NCI-H510A (cell line): Measurements from ENCODE around the gene EVL.
A peak's percentile ranks its signal among the peaks of the same experiment; 100 is the strongest.

ENCODE experiments used
- DNase-seq: peaks from one replicate; lab custom pipeline; 2025; lab: John Stamatoyannopoulos, UW

EVL gene

DNA sequence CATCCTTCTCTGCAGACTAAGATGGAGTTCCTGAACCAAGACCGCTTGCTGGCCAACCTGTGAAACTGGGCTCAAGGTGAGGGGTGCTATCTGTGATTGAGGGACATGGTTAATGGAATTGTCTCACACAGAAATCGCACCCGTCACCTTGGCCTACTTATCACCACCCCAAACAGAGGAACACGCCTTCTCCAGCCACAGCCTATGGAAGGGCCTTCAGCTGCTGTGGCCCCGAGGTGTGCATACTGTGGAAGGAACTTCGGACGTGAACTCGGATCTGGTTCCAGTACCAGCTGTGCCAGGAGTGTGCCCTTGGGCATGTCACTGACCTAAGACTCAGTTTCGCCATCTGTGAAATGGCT, 44.4 kb downstream of the EVL start:
- no peak for DNase-seq

DNA sequence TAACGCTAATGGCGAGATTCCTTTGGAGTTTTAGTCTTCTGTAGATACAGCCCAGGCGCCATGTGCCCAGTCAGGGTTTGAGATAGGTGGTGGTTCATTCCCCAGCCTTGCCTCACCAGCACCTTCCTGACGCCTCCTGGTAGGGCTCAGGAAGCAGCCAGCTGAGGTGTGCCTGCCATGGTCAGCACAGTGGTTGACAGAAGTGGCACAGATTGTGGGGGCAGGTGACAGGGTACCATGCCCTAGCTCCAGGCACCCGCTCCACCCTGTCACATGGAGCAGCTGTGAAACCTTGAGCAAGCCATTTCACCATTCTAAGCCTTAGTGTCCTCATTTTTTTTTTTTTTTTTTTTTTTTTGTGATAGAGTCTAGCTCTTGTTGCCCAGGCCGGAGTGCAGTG, 45.6 kb downstream of the EVL start:
- DNase-seq, result no peak

DNA sequence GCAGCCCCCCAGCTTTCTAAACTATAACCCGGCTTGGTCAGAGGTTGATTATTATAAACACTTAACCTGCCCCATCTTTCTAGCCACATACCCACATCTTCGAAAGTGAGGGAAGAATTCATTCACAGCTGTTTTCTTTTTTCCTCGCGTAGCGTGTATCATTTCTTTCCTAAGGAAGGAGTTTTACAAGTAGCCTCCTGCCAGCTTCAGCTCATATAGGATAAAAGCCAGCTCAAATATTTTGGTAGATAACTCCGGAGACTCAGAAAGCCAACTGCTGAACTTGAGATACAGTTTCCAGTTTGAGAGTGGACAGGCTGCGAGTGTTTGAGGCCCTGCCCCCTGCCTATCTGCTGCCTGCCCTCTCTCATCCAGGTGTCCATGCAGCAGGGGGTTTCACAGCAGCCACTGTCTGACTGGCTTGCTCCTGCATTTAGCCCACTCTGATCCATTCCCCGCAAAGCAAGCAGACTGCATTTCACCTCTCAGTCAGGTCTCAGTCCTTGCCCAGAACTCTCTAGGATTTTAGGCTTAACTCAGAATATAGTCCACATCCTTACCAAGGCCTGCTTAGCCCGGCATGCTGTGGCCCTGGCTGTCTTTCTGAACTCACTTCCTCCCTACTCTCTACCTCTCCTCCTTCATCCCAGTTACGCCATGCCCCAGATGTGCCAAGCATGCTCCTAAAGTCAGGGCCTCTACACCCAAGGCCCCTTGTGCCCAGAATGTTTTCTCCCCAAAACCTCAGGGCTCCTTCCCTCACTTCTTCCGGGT, 46.9 kb downstream of the EVL start:
- no peak for DNase-seq

DNA sequence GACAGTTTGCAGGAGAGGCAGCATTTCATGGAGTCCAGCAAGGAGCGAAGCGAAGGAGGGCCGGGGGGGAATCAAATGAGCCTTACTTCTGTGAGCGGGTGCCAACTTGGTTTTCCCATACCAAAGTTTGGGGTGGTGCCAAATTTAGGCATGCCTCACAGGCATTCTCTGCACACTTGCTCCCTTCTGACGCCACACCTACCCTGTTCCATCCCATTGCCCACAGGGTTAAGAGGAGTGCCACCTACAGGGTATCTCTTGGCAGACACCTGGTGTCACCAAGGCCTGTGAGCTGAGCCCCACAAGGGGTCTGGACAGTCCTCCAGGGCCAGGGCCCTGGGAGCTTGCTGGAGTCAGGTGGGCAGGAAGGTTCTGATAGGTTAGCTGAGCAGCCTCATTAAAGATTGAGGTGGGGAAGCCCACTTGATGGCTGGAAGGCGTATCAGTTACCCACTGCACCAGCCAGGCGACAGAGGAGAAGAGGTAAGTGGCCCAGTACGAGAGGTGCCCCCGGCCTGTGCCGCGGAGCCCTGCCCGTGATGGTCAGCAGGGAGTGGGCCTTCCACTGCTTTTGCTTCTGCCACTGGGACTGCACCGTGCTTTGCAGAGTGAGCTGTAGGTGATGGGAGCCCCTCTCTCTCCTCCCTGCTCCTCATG, 49.0 kb downstream of the EVL start:
- DNase-seq, result no peak

DNA sequence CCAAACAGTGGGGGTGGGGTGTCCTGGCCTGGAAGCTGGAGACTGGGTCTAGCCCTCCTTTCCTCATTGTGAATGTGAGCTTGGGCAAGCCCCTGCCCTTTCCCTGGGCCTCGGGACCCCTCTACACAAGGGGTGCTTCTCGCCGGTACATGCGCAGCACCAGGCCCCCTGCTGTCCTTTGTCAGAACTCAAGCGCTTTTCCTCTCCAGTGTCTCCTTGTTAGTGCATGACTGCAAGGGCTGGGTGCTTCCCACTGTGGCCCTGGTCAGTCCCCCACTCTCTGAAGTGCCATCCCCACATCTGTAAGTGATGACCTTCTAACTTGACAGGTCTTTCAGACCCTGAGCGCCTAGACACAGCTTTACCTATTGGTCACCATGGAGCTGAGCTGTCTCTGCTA, 50.0 kb downstream of the EVL start:
- DNase-seq, result no peak

DNA sequence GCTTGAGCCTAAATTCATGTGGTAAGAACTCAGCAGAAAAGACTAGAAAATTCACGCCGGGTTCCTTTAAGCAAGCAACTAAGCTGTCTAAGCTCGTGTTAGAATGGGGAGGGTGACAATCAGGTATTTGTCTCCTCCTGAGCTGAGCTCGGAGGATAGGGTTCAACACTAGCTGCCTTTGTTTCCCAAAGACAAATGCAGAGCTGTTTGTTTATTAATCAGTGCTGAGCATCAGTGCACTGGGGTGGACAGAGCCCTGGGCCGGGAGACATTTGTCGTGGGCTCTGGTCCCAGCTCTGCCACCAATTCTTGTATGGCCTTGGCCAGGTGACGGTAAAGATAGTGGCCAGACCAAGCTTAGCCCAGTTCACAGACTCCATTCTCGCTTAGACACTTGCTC, 50.5 kb downstream of the EVL start:
- DNase-seq, result no peak

DNA sequence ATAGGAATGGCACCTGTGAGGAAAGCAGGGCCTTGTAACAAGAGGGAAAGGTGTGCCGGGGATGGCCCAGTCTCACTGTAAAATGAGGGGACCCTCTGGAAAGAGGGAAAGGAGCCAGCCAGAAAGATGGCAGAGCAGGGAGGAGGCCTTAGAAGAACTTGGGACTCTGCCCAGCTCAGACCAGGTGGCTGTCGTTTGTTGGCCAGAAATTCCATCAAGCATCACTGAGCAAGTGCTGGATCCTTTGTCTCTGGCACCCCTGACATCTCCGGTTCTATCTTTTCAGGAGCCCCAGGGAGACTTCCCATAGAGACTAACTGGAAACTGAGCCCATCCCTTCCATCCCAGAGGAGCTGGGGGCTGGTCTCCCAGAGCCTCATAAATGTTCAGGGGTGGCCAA, 50.9 kb downstream of the EVL start:
- DNase-seq, result no peak

DNA sequence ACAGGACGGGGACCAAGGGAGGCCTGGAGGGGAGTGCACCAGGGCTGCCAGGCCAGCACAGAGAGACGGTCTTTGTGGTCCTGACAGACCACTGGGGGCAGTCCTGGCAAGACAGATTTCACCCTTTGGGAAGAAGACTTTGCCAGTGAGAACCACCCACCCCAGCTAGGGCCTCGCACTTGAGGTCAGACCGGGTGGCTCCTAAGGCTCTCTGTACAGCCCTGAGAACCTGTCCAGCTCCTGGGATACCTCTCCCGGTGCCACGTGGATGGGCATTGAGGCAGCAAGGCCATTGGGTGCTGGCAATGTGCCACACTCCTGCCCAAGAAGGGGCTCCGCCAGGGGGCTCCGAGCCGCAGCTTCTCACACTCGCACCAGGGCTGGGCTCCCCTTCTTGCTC, 51.8 kb downstream of the EVL start:
- DNase-seq, result no peak

DNA sequence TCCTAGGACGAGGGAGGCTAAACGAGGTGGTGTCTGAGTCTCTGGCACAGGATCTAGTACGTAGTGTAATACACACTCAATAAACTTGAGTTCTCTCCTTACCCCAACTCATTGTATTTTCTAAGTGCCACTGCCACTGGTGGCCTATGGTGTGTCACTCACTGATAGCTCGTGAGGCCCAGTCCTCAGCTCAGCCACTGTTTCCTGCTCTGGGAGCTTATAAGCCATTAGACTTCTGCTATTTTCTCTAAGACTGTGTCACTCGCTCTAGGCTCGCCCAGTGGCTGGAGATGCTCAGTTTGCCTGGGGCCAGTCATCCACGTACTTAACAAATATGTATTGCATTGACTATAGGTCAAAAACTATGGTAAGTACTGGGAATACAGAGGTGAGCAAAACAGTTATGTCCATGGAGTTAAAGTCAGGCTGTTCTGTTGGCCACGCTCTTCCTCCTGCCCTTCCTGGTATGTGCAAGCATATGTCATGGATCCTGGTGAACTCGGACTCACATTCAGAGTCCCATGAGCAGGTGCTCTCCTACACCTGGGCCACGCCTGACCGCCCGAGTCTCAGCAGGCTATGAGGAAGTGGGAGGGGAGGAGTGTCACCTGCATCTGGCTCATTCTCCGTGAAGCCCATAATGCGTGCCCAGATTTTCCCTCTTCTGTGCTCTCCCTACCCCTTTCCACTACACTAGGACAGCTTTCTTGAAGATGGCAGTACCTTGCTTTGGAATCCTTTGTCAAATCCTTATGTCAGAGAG, 52.6 kb downstream of the EVL start:
- DNase-seq, result peak; percentile 63

DNA sequence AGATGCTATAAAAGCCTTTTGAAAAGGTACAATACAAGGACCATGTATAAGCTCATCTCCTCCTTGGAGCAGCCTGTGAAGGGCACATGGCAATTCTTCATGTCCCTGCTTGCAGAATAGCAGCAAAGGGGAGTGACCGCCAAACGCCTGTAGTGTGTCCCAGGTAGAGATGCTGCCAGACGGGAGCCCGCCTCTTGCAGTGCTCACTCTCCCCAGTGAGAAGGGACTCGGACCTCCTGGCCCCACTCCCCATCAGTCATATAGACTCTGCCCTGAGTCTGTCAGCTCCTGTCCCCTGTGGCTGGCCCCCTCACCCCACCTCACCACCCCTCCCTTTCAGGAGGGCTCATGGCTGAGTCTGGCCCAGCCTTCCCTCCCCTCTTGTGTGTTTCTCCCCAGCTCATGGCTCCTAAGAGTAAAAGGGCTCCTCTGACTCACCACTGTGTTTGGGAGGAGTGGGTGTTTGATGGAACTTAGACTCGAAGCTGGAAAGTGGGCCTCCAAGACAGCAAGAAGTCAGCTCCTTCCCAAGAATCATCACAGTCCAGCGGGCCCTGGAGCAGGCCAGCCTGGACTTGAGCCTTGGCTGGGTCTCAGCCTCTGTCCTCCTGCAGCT, 53.3 kb downstream of the EVL start:
- no peak for DNase-seq

DNA sequence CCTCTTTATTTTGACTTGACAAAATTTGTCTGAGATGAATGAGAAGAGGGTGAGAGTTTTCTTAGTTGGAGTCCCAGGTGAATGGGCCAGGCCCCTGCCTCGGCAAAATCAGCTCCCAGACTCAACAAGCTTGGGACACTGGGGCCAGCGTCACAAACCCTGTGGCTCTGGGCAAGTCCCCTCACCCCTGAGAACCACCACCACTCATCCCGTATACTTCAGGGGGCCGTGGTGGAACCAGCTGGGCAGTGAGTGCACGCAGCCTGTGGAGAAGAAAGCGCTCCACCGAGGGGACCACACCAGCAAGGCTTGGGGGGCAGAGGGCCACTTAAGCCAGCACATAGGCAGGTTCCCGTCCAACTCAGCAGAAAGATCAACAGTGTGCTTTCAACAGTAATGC, 54.0 kb downstream of the EVL start:
- no peak for DNase-seq

DNA sequence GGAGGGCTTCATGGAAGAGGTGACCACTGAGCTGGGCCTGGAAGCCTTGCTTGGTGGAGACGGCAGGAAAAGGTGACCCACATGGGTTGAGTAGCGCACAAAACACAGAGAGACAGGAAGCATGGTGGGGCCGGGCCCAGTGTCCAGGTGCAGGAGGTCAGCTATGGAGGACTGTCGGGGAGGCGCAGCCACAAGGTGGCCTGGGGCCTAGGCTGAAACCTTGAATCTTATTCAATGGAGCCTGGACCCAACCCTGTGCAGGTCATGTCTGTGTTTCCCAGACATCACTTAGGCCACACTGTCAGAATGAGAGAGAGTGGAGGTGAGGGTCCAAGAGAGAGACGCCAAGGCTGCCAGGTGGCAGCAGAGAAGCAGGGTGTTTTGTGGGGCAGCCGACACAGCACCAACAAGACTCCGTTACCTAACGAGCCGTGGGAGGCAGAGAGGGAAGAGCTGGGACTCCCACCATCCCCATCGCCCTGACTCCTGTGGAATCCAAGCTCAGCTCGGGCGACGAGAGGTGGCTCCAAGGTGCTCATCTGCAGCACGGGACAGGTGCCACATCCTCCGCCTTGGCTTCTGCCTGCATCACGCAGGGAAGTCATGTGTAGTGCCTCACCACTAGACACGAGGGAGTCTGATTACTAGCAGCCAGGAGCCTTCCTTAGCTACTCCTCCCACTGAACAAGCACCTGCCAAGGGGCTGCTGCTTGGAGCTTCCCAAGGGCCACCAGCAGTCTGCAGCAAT, 55.5 kb downstream of the EVL start:
- no peak for DNase-seq

DNA sequence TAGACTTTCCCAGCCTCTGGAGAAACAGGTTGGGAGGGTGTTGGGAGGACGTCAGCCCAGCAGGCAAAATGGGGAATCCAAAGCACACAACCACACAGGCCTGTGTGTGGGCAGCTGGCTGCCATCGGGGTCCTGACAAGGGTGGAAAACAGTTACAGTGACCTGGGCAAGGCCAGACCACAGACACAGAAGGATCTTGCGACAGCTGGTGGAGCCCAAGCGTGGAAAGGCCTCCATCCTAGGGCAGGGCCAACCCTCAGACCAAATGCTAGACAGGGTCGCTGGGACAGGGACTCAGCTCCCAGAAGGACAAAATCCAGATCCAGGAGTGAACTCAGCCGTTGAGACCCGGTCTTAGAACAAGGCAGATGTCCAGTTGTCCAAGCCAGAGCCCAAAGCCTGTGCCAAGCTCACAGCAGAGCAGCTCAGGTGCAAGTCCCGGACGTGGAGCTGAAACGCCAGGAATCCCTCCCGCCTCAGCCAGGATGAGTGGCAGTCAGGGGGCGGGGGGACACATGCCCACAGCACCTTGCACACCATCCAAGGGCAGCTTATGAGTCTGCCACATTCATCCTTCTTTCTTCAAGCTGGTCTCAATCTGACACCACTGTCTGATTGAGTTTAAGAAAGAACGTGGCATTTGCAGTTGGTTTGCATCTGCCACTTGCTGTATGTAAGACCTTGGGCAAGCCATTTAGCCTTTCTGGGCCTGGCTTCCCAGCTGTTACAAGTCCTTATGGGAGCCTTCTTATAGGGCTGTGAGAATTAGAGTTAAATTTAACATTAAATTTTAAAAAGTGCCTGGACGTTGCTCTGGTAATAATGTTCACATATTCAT, 56.6 kb downstream of the EVL start:
- DNase-seq, result no peak

DNA sequence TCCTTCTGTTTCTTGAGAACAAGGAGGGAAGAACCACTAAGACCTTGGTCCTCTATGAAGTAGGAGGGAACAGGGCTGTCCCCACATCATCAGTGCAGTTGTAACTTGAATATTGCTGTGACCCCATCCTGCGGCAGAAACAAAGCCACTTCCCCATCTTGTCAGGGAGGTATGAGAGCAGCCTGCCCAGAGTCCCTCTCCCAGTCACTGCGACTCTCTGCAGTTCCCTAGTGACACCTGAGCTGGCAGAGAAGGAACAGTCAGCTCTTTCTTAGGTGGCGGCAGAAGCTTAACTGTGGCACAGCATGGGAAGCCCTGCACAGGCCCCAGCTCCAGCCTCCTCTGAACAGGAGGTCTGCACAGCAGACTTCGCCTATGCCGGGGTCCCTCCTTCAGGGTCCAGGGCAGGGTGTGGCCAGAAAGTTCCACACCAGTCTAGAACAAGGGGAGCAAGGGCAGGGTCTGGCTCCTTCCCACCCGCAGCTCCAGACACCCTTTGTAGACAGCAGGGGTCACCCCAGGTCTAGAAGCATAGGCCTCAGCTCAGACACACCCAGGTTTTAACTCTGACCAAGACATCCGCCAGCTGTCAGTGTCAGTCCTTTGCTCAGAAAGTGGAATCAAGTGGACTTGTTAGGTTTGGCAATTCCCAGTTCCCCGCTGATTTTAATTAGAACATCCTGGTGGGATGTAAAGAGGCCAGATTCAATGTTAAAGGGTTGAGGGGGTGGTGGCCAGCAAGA, 57.4 kb downstream of the EVL start:
- DNase-seq, result no peak

DNA sequence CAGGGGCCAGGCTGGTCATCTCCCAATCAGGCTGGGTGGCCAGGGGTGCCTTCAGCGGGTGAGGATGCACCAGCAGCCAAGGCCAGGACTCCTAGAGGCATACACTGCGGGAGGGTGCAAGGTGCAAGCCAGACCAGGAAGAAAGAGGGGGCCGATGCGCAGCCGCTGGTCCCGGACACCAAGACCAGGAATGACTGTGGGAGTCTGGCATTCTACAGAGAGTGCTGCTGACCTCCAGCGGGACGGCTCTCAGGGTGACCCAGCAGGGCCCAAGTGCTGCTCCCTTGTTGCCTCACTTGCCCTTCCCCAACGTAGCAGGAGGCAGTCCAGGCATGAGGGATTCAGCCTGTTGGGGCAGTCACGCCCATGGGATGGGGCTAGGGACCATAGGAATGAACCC, 58.4 kb downstream of the EVL start:
- DNase-seq, result no peak

DNA sequence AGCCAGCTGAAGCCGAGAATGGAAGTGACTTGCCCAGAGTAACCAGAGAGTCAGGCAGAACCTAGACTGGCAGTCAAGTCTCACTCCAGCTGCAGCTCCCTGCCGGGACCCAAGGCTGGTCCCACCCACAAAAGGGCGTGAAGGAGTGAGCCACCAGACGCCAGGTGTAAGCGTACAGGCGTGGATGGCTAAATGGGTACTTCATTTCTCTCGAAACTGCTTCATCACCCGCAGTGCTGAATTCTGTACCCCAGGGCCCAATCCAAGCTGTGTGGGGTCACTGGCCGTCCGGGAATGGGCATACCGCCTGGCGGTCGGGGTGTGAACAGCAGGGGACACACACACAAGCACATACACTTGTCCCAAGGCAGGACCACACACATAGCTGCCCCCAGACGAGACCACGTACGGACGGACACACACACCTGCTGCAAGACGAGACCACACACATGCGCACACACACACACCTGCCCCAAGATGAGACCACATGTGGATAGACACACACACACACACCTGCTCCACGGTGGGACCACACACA, 59.4 kb downstream of the EVL start:
- DNase-seq, result peak; percentile 51

DNA sequence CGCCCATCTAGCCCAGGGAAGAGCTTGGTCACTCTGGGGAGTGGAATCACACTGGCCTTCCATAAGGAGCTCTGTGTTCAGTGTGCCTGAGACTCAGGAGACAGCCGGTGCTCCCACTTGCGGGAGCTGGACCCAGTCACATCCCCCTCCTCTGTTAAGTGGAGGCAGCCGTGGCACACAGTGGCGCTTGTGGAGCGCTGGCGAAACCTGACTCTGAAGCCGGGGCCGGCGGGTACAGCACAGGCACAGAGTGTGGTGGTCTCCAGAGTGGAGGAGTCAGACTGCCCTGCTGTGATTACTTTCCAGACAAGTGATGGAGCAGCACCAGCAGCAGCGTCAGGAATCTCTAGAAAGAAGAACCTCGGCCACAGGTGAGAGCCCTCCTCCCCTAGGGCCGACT, 61.2 kb downstream of the EVL start:
- no peak for DNase-seq

DNA sequence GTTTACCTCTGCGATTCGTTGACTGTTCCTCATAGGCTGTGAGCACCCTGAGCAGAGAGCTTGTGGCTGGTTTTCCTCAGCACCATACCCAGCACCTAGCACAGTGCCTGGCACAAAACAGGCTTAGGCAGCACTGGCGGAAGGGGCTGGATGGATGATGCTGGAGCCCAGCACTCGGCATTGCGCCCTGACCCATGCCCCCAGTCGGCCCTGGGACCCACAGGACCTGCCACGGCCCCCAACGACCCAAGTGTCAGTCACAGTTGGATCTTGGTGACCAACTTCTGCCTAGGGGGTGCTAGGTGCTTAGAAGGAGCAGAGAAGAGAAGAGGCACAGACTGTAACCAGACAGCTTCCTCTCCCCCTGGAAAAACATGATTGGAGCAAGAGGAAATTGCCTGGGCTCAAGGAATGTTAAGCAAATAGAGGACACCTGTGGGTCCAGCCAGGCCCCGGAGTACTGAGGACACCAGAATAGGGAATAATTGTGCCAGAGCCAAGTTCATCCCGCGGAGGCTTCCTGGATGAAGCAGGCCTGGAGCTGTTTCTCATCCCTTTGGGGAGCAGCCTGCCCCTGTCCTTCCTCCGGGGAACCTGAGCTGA, 62.7 kb downstream of the EVL start:
- no peak for DNase-seq

DNA sequence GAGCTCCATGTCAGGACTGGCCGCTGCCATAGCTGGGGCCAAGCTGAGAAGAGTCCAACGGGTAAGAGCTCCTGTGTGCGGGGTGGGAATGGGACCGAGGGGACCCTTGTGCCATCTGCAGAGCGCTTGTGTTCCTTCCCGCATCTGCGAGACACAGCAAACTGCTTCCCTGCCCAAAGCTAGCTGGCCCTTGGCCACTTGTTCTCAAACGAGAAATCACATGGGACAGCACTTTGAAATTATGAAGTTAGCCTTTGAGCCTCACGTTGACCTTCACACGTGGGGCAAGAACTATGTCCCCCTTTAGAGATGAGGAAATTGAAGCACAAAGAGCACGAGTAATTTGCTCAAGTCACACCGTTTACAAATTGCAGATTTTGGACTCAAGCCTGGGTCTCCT, 63.5 kb downstream of the EVL start:
- DNase-seq, result no peak

DNA sequence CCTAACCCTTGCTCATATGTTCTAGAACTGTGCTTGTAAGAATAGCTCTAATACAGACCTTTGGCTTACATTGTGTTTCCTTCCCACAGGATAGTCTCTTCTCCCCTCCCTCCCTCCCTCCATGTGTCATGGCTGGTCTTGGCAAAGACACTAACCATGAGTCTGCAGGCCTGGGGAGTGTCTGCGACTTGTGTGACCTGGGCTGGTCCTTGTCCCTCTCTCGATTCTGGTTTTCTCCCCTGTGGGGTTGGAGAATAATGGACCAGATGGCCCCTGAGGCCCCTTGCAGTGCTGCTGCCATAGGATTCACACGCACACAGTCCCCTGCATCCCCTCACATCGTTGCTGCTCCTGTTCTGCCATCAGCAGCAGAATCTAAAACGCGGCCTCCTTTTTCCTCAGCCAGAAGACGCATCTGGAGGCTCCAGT, 64.0 kb downstream of the EVL start:
- DNase-seq, result no peak
